Subcutaneous adipose tissue (tissue), 4 donors: ENCODE measurements around the gene TRAPPC3L. TPM values are rescaled to one million over a fixed set of nuclear protein-coding genes. Genes with fewer than 3 reads are reported as not detected.

Experiments used
- total RNA-seq, 4 donors: library from RNA; depleted of rRNA; stranded (reverse); fragments of >200 nt; gene quantifications; one replicate each; pipeline ENCODE4 v1.1.0, GENCODE V29; 2016
- TF ChIP-seq, protein P1 (sequence below): fragments of 450-650 bp; IDR thresholded peaks from one replicate; pipeline ENCODE4 v1.5.1; 2016; ENCODE audit warnings: low read depth, mild to moderate bottlenecking, control low read depth, antibody characterized with exemption, moderate library complexity

The TRAPPC3L gene
- total RNA-seq, 4 donors from 2014 or later, result 0.33 TPM; not detected in 3

GRCh38 chr6:116513224-116513875 lies 32.1 kb downstream of the TRAPPC3L start:
- TF ChIP-seq, protein P1, sequence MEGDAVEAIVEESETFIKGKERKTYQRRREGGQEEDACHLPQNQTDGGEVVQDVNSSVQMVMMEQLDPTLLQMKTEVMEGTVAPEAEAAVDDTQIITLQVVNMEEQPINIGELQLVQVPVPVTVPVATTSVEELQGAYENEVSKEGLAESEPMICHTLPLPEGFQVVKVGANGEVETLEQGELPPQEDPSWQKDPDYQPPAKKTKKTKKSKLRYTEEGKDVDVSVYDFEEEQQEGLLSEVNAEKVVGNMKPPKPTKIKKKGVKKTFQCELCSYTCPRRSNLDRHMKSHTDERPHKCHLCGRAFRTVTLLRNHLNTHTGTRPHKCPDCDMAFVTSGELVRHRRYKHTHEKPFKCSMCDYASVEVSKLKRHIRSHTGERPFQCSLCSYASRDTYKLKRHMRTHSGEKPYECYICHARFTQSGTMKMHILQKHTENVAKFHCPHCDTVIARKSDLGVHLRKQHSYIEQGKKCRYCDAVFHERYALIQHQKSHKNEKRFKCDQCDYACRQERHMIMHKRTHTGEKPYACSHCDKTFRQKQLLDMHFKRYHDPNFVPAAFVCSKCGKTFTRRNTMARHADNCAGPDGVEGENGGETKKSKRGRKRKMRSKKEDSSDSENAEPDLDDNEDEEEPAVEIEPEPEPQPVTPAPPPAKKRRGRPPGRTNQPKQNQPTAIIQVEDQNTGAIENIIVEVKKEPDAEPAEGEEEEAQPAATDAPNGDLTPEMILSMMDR, result no peak

DNA sequence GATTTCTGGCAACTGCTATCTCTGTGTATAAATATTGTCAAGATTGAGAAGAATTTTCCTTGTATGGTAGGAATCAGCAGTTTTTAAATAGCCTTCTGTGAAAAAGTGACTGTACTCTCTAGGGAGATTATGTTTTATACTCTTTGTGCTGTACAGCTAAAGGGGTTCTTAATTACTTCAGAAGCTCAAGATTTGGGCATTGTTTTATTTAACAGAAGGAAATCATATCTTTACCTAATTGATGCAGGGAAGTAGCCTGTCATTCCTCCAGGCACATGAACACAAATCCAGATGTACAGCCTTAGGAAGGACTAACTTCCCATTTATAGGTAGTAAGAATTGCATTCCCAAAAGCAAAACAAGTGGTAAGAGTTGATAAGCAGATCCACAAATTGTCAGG lies 32.8 kb downstream of the TRAPPC3L start:
- TF ChIP-seq, protein P1, result no peak

DNA sequence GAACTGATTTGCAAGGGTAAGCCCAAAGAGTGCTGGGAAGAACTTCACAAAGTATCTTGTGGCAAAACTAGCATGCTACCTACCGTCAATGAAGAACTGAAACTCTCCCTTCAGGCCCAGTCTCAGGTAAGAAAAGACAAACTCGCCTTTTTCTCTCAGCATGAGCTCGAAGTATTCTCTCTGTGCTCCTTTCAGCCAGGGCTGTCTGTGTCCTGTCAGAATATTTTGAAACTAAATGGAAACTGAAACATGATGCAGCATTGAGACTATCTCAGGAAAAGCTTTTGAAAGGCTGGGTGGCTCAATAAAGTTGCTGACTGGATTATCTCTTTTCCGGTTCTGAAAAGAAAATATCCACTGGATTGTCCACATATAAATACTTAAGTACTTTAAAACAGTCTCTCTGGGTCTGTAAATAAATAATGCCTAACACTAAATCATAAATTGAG lies 33.3 kb downstream of the TRAPPC3L start:
- TF ChIP-seq, protein P1, result no peak

- TF ChIP-seq, protein P1, result no peak
These were observed 33.9 kb downstream of the TRAPPC3L start, which contains the start of gene CALHM5 for GRCh38 chr6:116511424-116512110. TSS of gene CALHM5 (plus strand) at chr6:116511639. CDS start at chr6:116511697, 58 bp downstream.

DNA sequence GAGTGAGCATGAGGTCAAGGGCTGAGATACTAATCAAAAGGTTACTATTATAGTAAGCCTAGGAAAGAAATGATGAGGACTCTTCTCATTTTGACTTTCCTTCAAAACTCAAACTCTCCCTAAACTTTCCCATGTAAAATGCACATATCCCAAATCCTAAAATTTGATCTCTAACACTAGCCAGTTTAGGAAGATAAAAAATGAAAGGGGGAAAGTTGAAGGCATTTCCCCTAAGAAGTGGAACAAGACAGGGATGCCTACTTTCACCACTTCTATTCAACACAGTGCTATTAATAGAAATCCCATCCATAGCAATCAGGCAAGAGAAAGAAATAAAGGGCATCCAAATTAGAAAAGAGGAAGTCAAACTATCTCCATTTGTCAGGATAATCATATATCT lies 37.0 kb downstream of the TRAPPC3L start:
- TF ChIP-seq, protein P1, result no peak

GRCh38 chr6:116507324-116507723 lies 38.2 kb downstream of the TRAPPC3L start:
- TF ChIP-seq, protein P1, result no peak

DNA sequence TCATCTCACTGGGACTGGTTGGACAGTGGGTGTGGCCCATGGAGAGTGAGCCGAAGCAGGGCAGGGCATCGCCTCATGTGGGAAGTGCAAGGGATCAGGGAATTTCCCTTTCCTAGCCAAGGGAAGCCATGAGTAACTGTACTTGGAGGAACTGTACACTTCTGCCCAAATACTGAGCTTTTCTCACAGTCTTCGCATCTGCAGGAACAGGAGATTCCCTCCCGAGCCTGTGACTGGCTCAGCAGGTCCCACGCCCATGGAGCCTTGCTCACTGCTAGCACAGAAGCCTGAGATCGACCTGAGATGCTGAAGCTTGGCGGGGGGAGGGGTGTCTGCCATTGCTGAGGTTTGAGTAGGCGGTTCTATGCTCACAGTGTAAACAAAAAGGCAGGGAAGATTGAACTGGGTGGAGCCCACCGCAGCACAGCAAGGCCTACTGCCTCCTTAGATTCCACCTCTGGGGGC lies 44.5 kb downstream of the TRAPPC3L start:
- TF ChIP-seq, protein P1, result no peak
